ENCODE data around the gene KIDINS220.

DNA sequence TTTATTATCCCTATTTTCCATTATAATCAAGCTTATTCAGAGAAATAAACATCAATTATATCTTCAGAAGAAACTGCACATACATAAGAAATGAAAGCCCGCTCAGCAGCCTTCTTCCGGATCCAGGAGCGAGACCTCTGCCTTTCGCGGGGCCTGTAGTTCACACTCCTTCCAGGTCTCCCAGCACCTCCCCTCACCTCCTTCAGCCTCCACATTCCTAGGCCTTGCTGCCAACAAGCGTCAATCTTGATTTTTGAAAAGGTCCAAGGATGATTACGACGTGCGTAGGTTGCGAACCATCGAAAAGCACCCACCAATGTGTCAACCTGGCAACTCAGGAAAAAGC, 355 bp upstream of the KIDINS220 start:
- no peak for TF ChIP-seq EZH2 (IDR thresholded peaks at IDR 0.05; ENCODE audit: borderline replicate concordance, low read depth, low read length, severe bottlenecking)
- TF ChIP-seq, protein P1, sequence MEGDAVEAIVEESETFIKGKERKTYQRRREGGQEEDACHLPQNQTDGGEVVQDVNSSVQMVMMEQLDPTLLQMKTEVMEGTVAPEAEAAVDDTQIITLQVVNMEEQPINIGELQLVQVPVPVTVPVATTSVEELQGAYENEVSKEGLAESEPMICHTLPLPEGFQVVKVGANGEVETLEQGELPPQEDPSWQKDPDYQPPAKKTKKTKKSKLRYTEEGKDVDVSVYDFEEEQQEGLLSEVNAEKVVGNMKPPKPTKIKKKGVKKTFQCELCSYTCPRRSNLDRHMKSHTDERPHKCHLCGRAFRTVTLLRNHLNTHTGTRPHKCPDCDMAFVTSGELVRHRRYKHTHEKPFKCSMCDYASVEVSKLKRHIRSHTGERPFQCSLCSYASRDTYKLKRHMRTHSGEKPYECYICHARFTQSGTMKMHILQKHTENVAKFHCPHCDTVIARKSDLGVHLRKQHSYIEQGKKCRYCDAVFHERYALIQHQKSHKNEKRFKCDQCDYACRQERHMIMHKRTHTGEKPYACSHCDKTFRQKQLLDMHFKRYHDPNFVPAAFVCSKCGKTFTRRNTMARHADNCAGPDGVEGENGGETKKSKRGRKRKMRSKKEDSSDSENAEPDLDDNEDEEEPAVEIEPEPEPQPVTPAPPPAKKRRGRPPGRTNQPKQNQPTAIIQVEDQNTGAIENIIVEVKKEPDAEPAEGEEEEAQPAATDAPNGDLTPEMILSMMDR (IDR thresholded peaks at IDR 0.05; ENCODE audit: borderline replicate concordance, extremely low read depth, low read length, poor library complexity, severe bottlenecking), result no peak
